ENCODE data around the gene NNT.

NNT gene

DNA sequence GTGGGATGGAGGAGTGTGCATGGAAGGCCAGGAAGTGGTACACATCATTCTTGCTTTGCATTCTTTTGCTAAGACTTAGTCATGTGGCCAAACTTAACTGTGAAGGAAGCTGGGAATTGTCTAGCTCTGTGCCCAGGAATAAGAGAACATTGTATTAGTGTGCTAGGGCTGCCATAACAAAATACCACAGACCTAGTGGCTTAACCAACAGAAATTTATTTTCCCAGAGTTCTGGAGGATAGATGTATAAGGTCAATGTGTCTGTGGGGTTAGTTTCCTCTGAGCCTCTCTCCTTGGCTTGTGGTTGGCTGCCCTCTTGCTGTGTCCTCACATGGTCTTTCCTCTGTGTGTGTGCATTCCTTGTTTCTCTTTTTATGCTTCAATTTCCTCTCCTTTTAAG, 32.4 kb downstream of the NNT start:
- Histone ChIP-seq H3K9me3 (ENCODE audit: control insufficient read depth, low read length) (no peaks in the 10 kb centered on the region), H3K23ac (ENCODE audit: low read length in 2 of 2) (no peak overlapping the region), H3K4me1 (ENCODE audit: control insufficient read depth, insufficient read depth, low read depth, low read length) (peaks cover 2% of the 10 kb centered on the region), H3K27ac (ENCODE audit: low read length, poor library complexity, severe bottlenecking) (peak overlapping the region; percentile 37), H3K4ac (ENCODE audit: low read depth in 1 of 2, low read length in 2 of 2) (no peak overlapping the region), H3K14ac (ENCODE audit: low read length in 2 of 2) (no peak overlapping the region), H3K36me3 (ENCODE audit: control insufficient read depth in 1 of 2, insufficient read depth in 2 of 2, low read depth in 1 of 2, low read length in 2 of 2) (peaks cover 9 to 30% of the 10 kb centered on the region in 2 experiments), H4K91ac (ENCODE audit: low read length) (no peak overlapping the region), H3K18ac (ENCODE audit: low read depth in 1 of 2, low read length in 2 of 2) (no peak overlapping the region), H3K9ac (ENCODE audit: low read length) (no peak overlapping the region), H2BK12ac (ENCODE audit: low read length in 2 of 2) (peak overlapping the region in 1 of 2 experiments; percentile 29), H2AFZ (ENCODE audit: low read depth, low read length) (no peak overlapping the region), H3K4me3 (ENCODE audit: insufficient read depth in 1 of 2, low read depth in 1 of 2, low read length in 2 of 2) (no peak overlapping the region), H3K79me1 (replicated peaks; ENCODE audit: low read length, poor library complexity, severe bottlenecking) (peaks cover 27% of the 10 kb centered on the region), H2BK15ac (ENCODE audit: low read depth, poor library complexity, severe bottlenecking) (no peak overlapping the region), H2BK5ac (ENCODE audit: low read depth, low read length, poor library complexity, severe bottlenecking) (no peak overlapping the region), H2AK5ac (ENCODE audit: low read length, severe bottlenecking) (no peak overlapping the region), H4K8ac (ENCODE audit: low read length) (no peak overlapping the region), H3K27me3 (ENCODE audit: control insufficient read depth in 1 of 2, insufficient read depth in 1 of 2, low read length in 2 of 2) (no peaks in the 10 kb centered on the region), H2BK120ac (ENCODE audit: low read depth, low read length) (no peak overlapping the region), H3K4me2 (ENCODE audit: low read length, poor library complexity, severe bottlenecking) (no peak overlapping the region)
- DNase-seq = peak; percentile 18

DNA sequence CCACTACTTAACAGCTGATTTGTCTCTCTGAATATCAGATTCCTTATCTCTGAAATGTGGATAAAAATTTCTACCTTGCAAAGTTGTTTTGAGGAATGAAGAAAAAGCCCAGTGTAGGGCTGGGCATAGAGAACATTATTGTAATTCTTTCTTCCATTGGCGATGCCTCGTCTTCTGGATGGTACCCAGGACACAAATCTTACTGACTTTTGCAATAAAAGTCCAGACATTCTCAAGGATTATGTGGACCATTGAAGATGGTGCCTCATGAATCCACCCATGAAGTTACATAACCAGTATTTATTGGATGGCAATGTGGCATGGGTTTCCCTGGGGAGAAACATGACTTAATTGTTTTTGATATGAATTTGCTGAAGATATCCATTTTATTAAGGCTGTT, 33.1 kb downstream of the NNT start:
- Histone ChIP-seq H3K4me3 (ENCODE audit: insufficient read depth in 1 of 2, low read depth in 1 of 2, low read length in 2 of 2) (no peak overlapping the region), H3K14ac (ENCODE audit: low read length in 2 of 2) (no peak overlapping the region), H2BK15ac (ENCODE audit: low read depth, poor library complexity, severe bottlenecking) (no peak overlapping the region), H3K27me3 (ENCODE audit: control insufficient read depth in 1 of 2, insufficient read depth in 1 of 2, low read length in 2 of 2) (no peaks in the 10 kb centered on the region), H3K18ac (ENCODE audit: low read depth in 1 of 2, low read length in 2 of 2) (no peak overlapping the region), H3K4me1 (ENCODE audit: control insufficient read depth, insufficient read depth, low read depth, low read length) (peaks cover 2% of the 10 kb centered on the region), H3K27ac (ENCODE audit: low read length, poor library complexity, severe bottlenecking) (no peak overlapping the region), H2AK5ac (ENCODE audit: low read length, severe bottlenecking) (no peak overlapping the region), H4K8ac (ENCODE audit: low read length) (no peak overlapping the region), H2BK120ac (ENCODE audit: low read depth, low read length) (no peak overlapping the region), H3K36me3 (ENCODE audit: control insufficient read depth in 1 of 2, insufficient read depth in 2 of 2, low read depth in 1 of 2, low read length in 2 of 2) (peaks cover 6 to 30% of the 10 kb centered on the region in 2 experiments), H3K4ac (ENCODE audit: low read depth in 1 of 2, low read length in 2 of 2) (no peak overlapping the region), H3K9me3 (ENCODE audit: control insufficient read depth, low read length) (no peaks in the 10 kb centered on the region), H3K79me1 (replicated peaks; ENCODE audit: low read length, poor library complexity, severe bottlenecking) (peaks cover 26% of the 10 kb centered on the region), H2BK5ac (ENCODE audit: low read depth, low read length, poor library complexity, severe bottlenecking) (no peak overlapping the region), H3K4me2 (ENCODE audit: low read length, poor library complexity, severe bottlenecking) (no peak overlapping the region), H3K23ac (ENCODE audit: low read length in 2 of 2) (no peak overlapping the region), H3K9ac (ENCODE audit: low read length) (no peak overlapping the region), H2AFZ (ENCODE audit: low read depth, low read length) (no peak overlapping the region), H4K91ac (ENCODE audit: low read length) (no peak overlapping the region), H2BK12ac (ENCODE audit: low read length in 2 of 2) (no peak overlapping the region)
- no peak for DNase-seq
- 100% methylated on average over 2 of the region's 2 CpGs for WGBS

DNA sequence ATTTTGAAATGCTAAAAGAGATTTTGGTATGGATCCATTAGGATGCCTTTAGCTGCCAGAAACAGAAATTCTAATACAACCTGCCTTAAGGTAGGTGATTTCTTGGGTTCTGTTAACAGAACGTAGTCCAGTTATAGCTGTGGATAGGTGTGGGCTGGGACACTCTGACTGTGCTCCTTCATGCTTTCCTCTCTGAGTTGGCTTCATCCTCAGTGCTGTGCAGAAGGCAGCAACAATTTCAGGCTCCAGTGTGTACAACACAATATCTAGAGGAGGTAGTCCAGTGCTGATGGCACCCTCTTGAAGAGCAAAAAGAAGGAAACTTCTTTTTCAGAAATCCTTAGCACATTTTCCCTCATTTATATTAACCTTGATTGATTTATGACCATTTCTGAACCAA, 34.4 kb downstream of the NNT start:
- H2AFZ ChIP-seq (ENCODE audit: low read depth, low read length) = no peak overlapping the region

DNA sequence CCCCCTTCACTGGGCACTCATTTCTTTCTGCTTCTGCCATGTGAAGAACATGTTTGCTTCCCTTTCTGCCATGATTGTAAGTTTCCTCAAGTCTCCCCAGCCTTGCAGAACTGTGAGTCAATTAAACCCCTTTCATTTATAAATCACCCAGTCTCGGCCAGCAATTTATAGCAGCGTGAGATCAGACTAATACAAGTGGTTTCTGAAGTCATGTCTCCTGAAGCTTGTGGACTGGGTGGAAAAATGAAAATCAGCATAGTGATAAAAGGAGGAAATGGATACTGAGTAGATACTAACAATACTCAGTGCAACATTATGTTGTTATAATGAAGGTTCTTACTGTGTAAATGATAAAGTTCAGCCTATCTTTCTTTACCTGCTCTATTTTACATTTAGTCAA, 35.1 kb downstream of the NNT start:
- H3K27ac ChIP-seq (ENCODE audit: low read length, poor library complexity, severe bottlenecking) = no peak overlapping the region
- H3K4me3 ChIP-seq (ENCODE audit: insufficient read depth in 1 of 2, low read depth in 1 of 2, low read length in 2 of 2) = no peak overlapping the region
- no peak overlapping the region for H4K91ac ChIP-seq (ENCODE audit: low read length)
- peaks cover 16% of the 10 kb centered on the region for H3K79me1 ChIP-seq (replicated peaks; ENCODE audit: low read length, poor library complexity, severe bottlenecking)
- H3K18ac ChIP-seq (ENCODE audit: low read depth in 1 of 2, low read length in 2 of 2) = no peak overlapping the region
- H3K4me2 ChIP-seq (ENCODE audit: low read length, poor library complexity, severe bottlenecking) = no peak overlapping the region
- DNase-seq = no peak
- H4K8ac ChIP-seq (ENCODE audit: low read length) = no peak overlapping the region
- H3K9ac ChIP-seq (ENCODE audit: low read length) = no peak overlapping the region
- H3K23ac ChIP-seq (ENCODE audit: low read length in 2 of 2) = no peak overlapping the region
- no peak overlapping the region for H2BK5ac ChIP-seq (ENCODE audit: low read depth, low read length, poor library complexity, severe bottlenecking)
- WGBS = 100% methylated on average over 2 of the region's 2 CpGs
- no peak overlapping the region for H2BK15ac ChIP-seq (ENCODE audit: low read depth, poor library complexity, severe bottlenecking)
- no peak overlapping the region for H3K4ac ChIP-seq (ENCODE audit: low read depth in 1 of 2, low read length in 2 of 2)
- H2BK12ac ChIP-seq (ENCODE audit: low read length in 2 of 2) = no peak overlapping the region
- no peaks in the 10 kb centered on the region for H3K9me3 ChIP-seq (ENCODE audit: control insufficient read depth, low read length)
- H3K36me3 ChIP-seq (ENCODE audit: control insufficient read depth in 1 of 2, insufficient read depth in 2 of 2, low read depth in 1 of 2, low read length in 2 of 2) = peaks cover 3 to 18% of the 10 kb centered on the region in 2 experiments
- H3K4me1 ChIP-seq (ENCODE audit: control insufficient read depth, insufficient read depth, low read depth, low read length) = no peaks in the 10 kb centered on the region
- H2BK120ac ChIP-seq (ENCODE audit: low read depth, low read length) = no peak overlapping the region
- H3K27me3 ChIP-seq (ENCODE audit: control insufficient read depth in 1 of 2, insufficient read depth in 1 of 2, low read length in 2 of 2) = no peaks in the 10 kb centered on the region
- no peak overlapping the region for H2AK5ac ChIP-seq (ENCODE audit: low read length, severe bottlenecking)
- H3K14ac ChIP-seq (ENCODE audit: low read length in 2 of 2) = no peak overlapping the region
- no peak overlapping the region for H2AFZ ChIP-seq (ENCODE audit: low read depth, low read length)

More for the DNA sequence above, 34.4 kb downstream of the NNT start:
- Histone ChIP-seq H2AK5ac (ENCODE audit: low read length, severe bottlenecking) (no peak overlapping the region), H4K8ac (ENCODE audit: low read length) (no peak overlapping the region), H2BK15ac (ENCODE audit: low read depth, poor library complexity, severe bottlenecking) (no peak overlapping the region), H2BK12ac (ENCODE audit: low read length in 2 of 2) (no peak overlapping the region), H3K4ac (ENCODE audit: low read depth in 1 of 2, low read length in 2 of 2) (no peak overlapping the region), H3K4me3 (ENCODE audit: insufficient read depth in 1 of 2, low read depth in 1 of 2, low read length in 2 of 2) (no peak overlapping the region), H3K18ac (ENCODE audit: low read depth in 1 of 2, low read length in 2 of 2) (no peak overlapping the region), H3K9ac (ENCODE audit: low read length) (no peak overlapping the region), H2BK5ac (ENCODE audit: low read depth, low read length, poor library complexity, severe bottlenecking) (no peak overlapping the region), H2BK120ac (ENCODE audit: low read depth, low read length) (no peak overlapping the region), H3K14ac (ENCODE audit: low read length in 2 of 2) (no peak overlapping the region), H3K27me3 (ENCODE audit: control insufficient read depth in 1 of 2, insufficient read depth in 1 of 2, low read length in 2 of 2) (no peaks in the 10 kb centered on the region), H3K79me1 (replicated peaks; ENCODE audit: low read length, poor library complexity, severe bottlenecking) (peaks cover 23% of the 10 kb centered on the region), H3K36me3 (ENCODE audit: control insufficient read depth in 1 of 2, insufficient read depth in 2 of 2, low read depth in 1 of 2, low read length in 2 of 2) (peaks cover 4 to 25% of the 10 kb centered on the region in 2 experiments), H3K23ac (ENCODE audit: low read length in 2 of 2) (no peak overlapping the region), H3K9me3 (ENCODE audit: control insufficient read depth, low read length) (no peaks in the 10 kb centered on the region), H4K91ac (ENCODE audit: low read length) (no peak overlapping the region), H3K27ac (ENCODE audit: low read length, poor library complexity, severe bottlenecking) (no peak overlapping the region), H3K4me2 (ENCODE audit: low read length, poor library complexity, severe bottlenecking) (no peak overlapping the region), H3K4me1 (ENCODE audit: control insufficient read depth, insufficient read depth, low read depth, low read length) (no peaks in the 10 kb centered on the region)
- 100% methylated on average over 1 of the region's 1 CpG for WGBS
- no peak for DNase-seq
